HepG2 (cell line): Measurements from ENCODE around the gene IFI30. TPM values are rescaled to one million over a fixed set of nuclear protein-coding genes. Genes with fewer than 3 reads are reported as not detected.

Source experiments
- BHLHE40 ChIP-seq: IDR thresholded peaks from 2 replicates; pipeline ENCODE4 v1.6.1; 2011; ENCODE audit warnings: low read length, improper control_type of control experiment
- CBX1 ChIP-seq: IDR thresholded peaks from one replicate; pipeline ENCODE4 v1.6.1; 2016; ENCODE audit warnings: antibody characterized with exemption, low read depth
- FLYWCH1 ChIP-seq: sonication (generic); formaldehyde crosslinking; IDR thresholded peaks from 2 replicates; pipeline ENCODE4 v1.8.1; 2023; ENCODE audit warnings: mild to moderate bottlenecking, missing genetic modification reagents
- HOXA7 ChIP-seq: sonication (generic); formaldehyde crosslinking; IDR thresholded peaks from 2 replicates; pipeline ENCODE4 v1.8.1; 2022; ENCODE audit warnings: mild to moderate bottlenecking, missing genetic modification reagents, moderate library complexity
- JARID2 ChIP-seq: sonication (generic); formaldehyde crosslinking; IDR thresholded peaks from 2 replicates; pipeline ENCODE4 v1.8.1; 2023; ENCODE audit warnings: missing genetic modification reagents, inconsistent platforms; ENCODE audit not compliant: insufficient replicate concordance
- KAT7 ChIP-seq: IDR thresholded peaks from 2 replicates; pipeline ENCODE4 v1.6.1; 2018; ENCODE audit warnings: borderline replicate concordance, missing compliant biosample characterization
- RARG ChIP-seq: sonication (generic); formaldehyde crosslinking; IDR thresholded peaks from 2 replicates; pipeline ENCODE4 v1.4.0; 2020; ENCODE audit warnings: low read depth, mild to moderate bottlenecking, missing genetic modification reagents
- SALL2 ChIP-seq: sonication (generic); formaldehyde crosslinking; IDR thresholded peaks from 2 replicates; pipeline ENCODE4 v1.8.1; 2023; ENCODE audit warnings: mild to moderate bottlenecking, missing genetic modification reagents, inconsistent platforms
- SRSF1 ChIP-seq: fragments of 200-400 bp; formaldehyde crosslinking; optimal IDR thresholded peaks from 2 replicates; pipeline ENCODE3; 2017; ENCODE audit warnings: mild to moderate bottlenecking, low read depth, low read length, moderate library complexity
- TBX3 ChIP-seq: fragments of 450-650 bp; IDR thresholded peaks from 2 replicates; pipeline ENCODE4 v1.6.1; 2017; ENCODE audit warnings: antibody characterized with exemption, mild to moderate bottlenecking, inconsistent platforms, borderline replicate concordance
- ZC3H13 ChIP-seq: sonication (generic); formaldehyde crosslinking; IDR thresholded peaks from 2 replicates; pipeline ENCODE4 v1.8.1; 2023; ENCODE audit warnings: mild to moderate bottlenecking, missing genetic modification reagents, moderate library complexity
- ZFP36 ChIP-seq: fragments of 150-350 bp; IDR thresholded peaks from 2 replicates; pipeline ENCODE4 v1.6.1; 2018; ENCODE audit warnings: borderline replicate concordance, low read length, low read depth; ENCODE audit not compliant: partially characterized antibody
- ZFP36L1 ChIP-seq: sonication (generic); formaldehyde crosslinking; IDR thresholded peaks from 2 replicates; pipeline ENCODE4 v1.8.0; 2022; ENCODE audit warnings: mild to moderate bottlenecking, missing genetic modification reagents, moderate library complexity
- ZNF230 ChIP-seq: sonication (generic); formaldehyde crosslinking; IDR thresholded peaks from 2 replicates; pipeline ENCODE4 v1.4.0; 2020; ENCODE audit warnings: mild to moderate bottlenecking, missing genetic modification reagents
- ZNF567 ChIP-seq: sonication (generic); formaldehyde crosslinking; IDR thresholded peaks from 2 replicates; pipeline ENCODE4 v1.8.1; 2023; ENCODE audit warnings: mild to moderate bottlenecking, missing genetic modification reagents, borderline replicate concordance
- ZNF570 ChIP-seq: sonication (generic); formaldehyde crosslinking; IDR thresholded peaks from 2 replicates; pipeline ENCODE4 v1.4.0; 2020; ENCODE audit warnings: mild to moderate bottlenecking, missing genetic modification reagents, borderline replicate concordance
- ZNF644 ChIP-seq: IDR thresholded peaks from 2 replicates; pipeline ENCODE4 v1.6.1; 2016; ENCODE audit warnings: low read depth
- ZNF790 ChIP-seq: sonication (generic); formaldehyde crosslinking; IDR thresholded peaks from 2 replicates; pipeline ENCODE4 v1.8.0; 2022; ENCODE audit warnings: missing genetic modification reagents, mild to moderate bottlenecking, borderline replicate concordance
- ZNF816 ChIP-seq: sonication (generic); formaldehyde crosslinking; IDR thresholded peaks from 2 replicates; pipeline ENCODE4 v1.8.0; 2022; ENCODE audit warnings: missing genetic modification reagents, mild to moderate bottlenecking, borderline replicate concordance
- ZNF850 ChIP-seq: sonication (generic); formaldehyde crosslinking; conservative IDR thresholded peaks from 2 replicates; pipeline ENCODE4 v1.9.0; 2021; ENCODE audit warnings: mild to moderate bottlenecking, missing genetic modification reagents
- polyA plus RNA-seq, 8 experiments: library from polyadenylated mRNA; depleted of rRNA in 3 of 8; stranded (reverse) in 7 of 8; unstranded in 1 of 8; fragments of >200 nt; fragmentation: Illumina TruSeq in 4 of 8; extraction: Trizol in 4 of 8; gene quantifications; 2 replicates each; pipeline versions ENCODE4 v1.2.1 to v1.2.3, GENCODE V29; 2011 to 2016; ENCODE audit warnings: low read depth in 4 of 8, missing spikeins in 1 of 8, mixed read lengths in 1 of 8; ENCODE audit not compliant: insufficient read depth in 1 of 8
- total RNA-seq, 5 experiments: library from RNA; depleted of rRNA; stranded (reverse); fragments of >200 nt; fragmentation: Illumina TruSeq; extraction: Trizol; gene quantifications; 2 replicates each; pipeline ENCODE4 v1.2.3, GENCODE V29; 2016; ENCODE audit warnings: low read depth in 1 of 5
- TF ChIP-seq, protein P1 (sequence below): sonication (generic); formaldehyde crosslinking; IDR thresholded peaks from 2 replicates; pipeline ENCODE4 v1.8.0; 2022; ENCODE audit warnings: mild to moderate bottlenecking, missing genetic modification reagents; ENCODE audit not compliant: insufficient replicate concordance
- TF ChIP-seq, protein P2 (sequence below): sonication (generic); formaldehyde crosslinking; IDR thresholded peaks from 2 replicates; pipeline ENCODE4 v1.5.0; 2020; ENCODE audit warnings: missing genetic modification reagents
- TF ChIP-seq, protein P3 (sequence below): IDR thresholded peaks from 2 replicates; pipeline ENCODE4 v1.6.1; 2016; ENCODE audit warnings: control low read depth
- TF ChIP-seq, protein P4 (sequence below): IDR thresholded peaks from 2 replicates; pipeline ENCODE4 v1.6.1; 2016; ENCODE audit warnings: mild to moderate bottlenecking, missing biosample characterization, missing genetic modification reagents
- TF ChIP-seq, protein P5 (sequence below): sonication (generic); formaldehyde crosslinking; IDR thresholded peaks from 2 replicates; pipeline ENCODE4 v1.4.0; 2020; ENCODE audit warnings: mild to moderate bottlenecking, missing genetic modification reagents

IFI30 gene
- total and polyA plus RNA-seq, 2 of the 13 experiments (the other 11 are each of a cell fraction or from before 2014, with no cell fraction given): 25.0 to 79.4 TPM

DNA sequence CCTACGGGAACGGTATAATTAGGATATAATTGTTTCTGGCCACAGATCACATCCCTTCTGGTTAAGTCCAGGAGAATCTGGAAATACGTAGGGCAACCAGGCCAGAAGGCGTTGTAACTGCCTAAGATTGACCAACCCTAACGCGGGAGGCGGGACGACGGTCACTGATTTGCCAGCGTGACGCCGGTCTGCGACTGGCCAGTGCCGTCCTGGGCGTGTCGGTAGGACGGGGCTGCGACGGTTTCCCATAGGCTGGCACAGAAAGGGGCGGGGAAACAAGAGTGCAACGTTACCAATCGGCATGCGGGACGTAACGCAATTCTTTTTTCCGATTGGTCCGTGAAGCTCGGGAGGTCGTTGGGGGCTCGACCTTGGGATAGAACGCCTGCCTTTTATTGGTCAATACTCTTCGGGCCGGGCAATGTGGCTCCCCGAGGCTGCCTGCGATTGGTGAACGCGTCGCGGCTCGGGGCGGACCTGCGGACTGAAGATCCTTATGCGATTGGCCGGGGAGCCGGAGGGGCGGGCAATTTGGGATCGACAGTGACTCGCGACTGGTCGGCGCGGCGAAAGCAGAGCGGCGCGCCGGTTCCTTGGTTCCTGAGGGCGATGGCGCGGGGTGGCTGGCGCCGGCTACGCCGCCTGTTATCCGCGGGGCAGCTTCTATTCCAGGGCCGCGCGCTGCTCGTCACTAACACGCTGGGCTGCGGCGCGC is 19.2 kb downstream of the IFI30 start, which contains the start of gene MPV17L2 (continued):
- TF ChIP-seq TBX3: peak; percentile 67
- TF ChIP-seq ZNF644: no peak
- TF ChIP-seq RARG (CRISPR knock-in tag): no peak
- TF ChIP-seq, protein P1, sequence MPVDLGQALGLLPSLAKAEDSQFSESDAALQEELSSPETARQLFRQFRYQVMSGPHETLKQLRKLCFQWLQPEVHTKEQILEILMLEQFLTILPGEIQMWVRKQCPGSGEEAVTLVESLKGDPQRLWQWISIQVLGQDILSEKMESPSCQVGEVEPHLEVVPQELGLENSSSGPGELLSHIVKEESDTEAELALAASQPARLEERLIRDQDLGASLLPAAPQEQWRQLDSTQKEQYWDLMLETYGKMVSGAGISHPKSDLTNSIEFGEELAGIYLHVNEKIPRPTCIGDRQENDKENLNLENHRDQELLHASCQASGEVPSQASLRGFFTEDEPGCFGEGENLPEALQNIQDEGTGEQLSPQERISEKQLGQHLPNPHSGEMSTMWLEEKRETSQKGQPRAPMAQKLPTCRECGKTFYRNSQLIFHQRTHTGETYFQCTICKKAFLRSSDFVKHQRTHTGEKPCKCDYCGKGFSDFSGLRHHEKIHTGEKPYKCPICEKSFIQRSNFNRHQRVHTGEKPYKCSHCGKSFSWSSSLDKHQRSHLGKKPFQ (CRISPR knock-in tag): no peak
- TF ChIP-seq ZNF567: no peak
- TF ChIP-seq, protein P2, sequence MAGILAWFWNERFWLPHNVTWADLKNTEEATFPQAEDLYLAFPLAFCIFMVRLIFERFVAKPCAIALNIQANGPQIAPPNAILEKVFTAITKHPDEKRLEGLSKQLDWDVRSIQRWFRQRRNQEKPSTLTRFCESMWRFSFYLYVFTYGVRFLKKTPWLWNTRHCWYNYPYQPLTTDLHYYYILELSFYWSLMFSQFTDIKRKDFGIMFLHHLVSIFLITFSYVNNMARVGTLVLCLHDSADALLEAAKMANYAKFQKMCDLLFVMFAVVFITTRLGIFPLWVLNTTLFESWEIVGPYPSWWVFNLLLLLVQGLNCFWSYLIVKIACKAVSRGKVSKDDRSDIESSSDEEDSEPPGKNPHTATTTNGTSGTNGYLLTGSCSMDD (CRISPR knock-in tag): no peak
- TF ChIP-seq, protein P3, sequence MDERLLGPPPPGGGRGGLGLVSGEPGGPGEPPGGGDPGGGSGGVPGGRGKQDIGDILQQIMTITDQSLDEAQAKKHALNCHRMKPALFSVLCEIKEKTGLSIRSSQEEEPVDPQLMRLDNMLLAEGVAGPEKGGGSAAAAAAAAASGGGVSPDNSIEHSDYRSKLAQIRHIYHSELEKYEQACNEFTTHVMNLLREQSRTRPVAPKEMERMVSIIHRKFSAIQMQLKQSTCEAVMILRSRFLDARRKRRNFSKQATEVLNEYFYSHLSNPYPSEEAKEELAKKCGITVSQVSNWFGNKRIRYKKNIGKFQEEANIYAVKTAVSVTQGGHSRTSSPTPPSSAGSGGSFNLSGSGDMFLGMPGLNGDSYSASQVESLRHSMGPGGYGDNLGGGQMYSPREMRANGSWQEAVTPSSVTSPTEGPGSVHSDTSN (CRISPR knock-in tag): no peak
- no peak for TF ChIP-seq BHLHE40
- TF ChIP-seq SALL2 (CRISPR knock-in tag): no peak
- no peak for TF ChIP-seq ZNF570 (CRISPR knock-in tag)
- TF ChIP-seq, protein P4, sequence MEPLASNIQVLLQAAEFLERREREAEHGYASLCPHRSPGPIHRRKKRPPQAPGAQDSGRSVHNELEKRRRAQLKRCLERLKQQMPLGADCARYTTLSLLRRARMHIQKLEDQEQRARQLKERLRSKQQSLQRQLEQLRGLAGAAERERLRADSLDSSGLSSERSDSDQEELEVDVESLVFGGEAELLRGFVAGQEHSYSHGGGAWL: no peak; the same call in 1 of the 2 replicates
- no peak for TF ChIP-seq ZNF816 (CRISPR knock-in tag)
- TF ChIP-seq ZC3H13 (CRISPR knock-in tag): no peak
- TF ChIP-seq, protein P5, sequence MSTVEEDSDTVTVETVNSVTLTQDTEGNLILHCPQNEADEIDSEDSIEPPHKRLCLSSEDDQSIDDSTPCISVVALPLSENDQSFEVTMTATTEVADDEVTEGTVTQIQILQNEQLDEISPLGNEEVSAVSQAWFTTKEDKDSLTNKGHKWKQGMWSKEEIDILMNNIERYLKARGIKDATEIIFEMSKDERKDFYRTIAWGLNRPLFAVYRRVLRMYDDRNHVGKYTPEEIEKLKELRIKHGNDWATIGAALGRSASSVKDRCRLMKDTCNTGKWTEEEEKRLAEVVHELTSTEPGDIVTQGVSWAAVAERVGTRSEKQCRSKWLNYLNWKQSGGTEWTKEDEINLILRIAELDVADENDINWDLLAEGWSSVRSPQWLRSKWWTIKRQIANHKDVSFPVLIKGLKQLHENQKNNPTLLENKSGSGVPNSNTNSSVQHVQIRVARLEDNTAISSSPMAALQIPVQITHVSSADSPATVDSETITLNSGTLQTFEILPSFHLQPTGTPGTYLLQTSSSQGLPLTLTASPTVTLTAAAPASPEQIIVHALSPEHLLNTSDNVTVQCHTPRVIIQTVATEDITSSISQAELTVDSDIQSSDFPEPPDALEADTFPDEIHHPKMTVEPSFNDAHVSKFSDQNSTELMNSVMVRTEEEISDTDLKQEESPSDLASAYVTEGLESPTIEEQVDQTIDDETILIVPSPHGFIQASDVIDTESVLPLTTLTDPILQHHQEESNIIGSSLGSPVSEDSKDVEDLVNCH: no peak
- TF ChIP-seq ZNF230 (CRISPR knock-in tag): no peak
- TF ChIP-seq FLYWCH1 (CRISPR knock-in tag): no peak
- 0 out of 2 replicates have a peak, but pooled peaks have one; percentile 32 for TF ChIP-seq ZNF790 (CRISPR knock-in tag)
- TF ChIP-seq ZFP36: no peak
- peak; percentile 65; the same call in 1 of the 2 replicates for TF ChIP-seq ZFP36L1 (CRISPR knock-in tag)
- no peak for TF ChIP-seq HOXA7 (CRISPR knock-in tag)
- no peak for TF ChIP-seq ZNF850 (CRISPR knock-in tag)
- TF ChIP-seq CBX1: no peak
- TF ChIP-seq JARID2 (CRISPR knock-in tag): no peak
- peak; percentile 53 for TF ChIP-seq SRSF1
- TF ChIP-seq KAT7: no peak
